C4-2B (cell line): ENCODE measurements around the gene RAB11FIP4.
A peak's percentile ranks its signal among the peaks of the same experiment; 100 is the strongest.

Experiments used
- H3K27ac ChIP-seq: fragments of 450-650 bp; 2 replicates; pipeline ENCODE4 v1.5.1; 2017
- ZFX ChIP-seq: fragments of 450-650 bp; IDR thresholded peaks from 2 replicates; pipeline ENCODE4 v1.6.1; 2017
- TF ChIP-seq, protein P1 (sequence below): fragments of 450-650 bp; conservative IDR thresholded peaks from 2 replicates; pipeline ENCODE4 v1.5.1; 2017; ENCODE audit warnings: mild to moderate bottlenecking

Gene RAB11FIP4

GRCh38 chr17:31536451-31536850 is 145.0 kb downstream of the RAB11FIP4 start:
- TF ChIP-seq, protein P1, sequence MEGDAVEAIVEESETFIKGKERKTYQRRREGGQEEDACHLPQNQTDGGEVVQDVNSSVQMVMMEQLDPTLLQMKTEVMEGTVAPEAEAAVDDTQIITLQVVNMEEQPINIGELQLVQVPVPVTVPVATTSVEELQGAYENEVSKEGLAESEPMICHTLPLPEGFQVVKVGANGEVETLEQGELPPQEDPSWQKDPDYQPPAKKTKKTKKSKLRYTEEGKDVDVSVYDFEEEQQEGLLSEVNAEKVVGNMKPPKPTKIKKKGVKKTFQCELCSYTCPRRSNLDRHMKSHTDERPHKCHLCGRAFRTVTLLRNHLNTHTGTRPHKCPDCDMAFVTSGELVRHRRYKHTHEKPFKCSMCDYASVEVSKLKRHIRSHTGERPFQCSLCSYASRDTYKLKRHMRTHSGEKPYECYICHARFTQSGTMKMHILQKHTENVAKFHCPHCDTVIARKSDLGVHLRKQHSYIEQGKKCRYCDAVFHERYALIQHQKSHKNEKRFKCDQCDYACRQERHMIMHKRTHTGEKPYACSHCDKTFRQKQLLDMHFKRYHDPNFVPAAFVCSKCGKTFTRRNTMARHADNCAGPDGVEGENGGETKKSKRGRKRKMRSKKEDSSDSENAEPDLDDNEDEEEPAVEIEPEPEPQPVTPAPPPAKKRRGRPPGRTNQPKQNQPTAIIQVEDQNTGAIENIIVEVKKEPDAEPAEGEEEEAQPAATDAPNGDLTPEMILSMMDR = no peak
- no peak for TF ChIP-seq ZFX
- H3K27ac ChIP-seq = no peak overlapping the region

DNA sequence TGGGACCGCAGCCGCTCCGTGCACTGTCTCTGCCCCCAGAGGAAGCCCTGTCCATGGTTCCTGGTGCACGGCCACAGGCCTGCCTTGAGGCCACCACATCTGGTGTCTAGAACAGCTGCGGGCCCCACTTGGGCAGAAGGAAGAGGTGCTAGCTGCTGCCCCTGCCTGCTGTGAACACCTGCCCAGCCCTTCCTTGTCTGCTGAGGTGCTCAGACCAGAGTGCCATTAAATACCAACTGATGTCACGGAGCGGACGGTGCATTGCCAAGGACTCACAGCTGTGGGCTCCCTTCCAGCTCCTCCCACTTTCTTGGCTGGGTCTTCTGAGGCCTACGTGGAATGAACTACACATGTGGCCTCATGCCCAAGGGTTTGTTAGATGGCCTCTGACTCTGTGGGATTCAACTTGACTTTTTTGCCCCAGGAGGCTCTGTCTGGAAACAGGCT is 146.1 kb downstream of the RAB11FIP4 start:
- H3K27ac ChIP-seq = peak overlapping the region; percentile 45
- TF ChIP-seq, protein P1 = no peak
- TF ChIP-seq ZFX = no peak

GRCh38 chr17:31538080-31538762 is 146.7 kb downstream of the RAB11FIP4 start:
- H3K27ac ChIP-seq = peak overlapping the region; percentile 45
- TF ChIP-seq ZFX = no peak
- TF ChIP-seq, protein P1 = no peak

GRCh38 chr17:31540602-31541307 is 149.3 kb downstream of the RAB11FIP4 start:
- TF ChIP-seq ZFX = no peak
- TF ChIP-seq, protein P1 = no peak
- H3K27ac ChIP-seq = 0 out of 2 replicates have a peak overlapping the region, but pooled peaks have one; percentile 1

DNA sequence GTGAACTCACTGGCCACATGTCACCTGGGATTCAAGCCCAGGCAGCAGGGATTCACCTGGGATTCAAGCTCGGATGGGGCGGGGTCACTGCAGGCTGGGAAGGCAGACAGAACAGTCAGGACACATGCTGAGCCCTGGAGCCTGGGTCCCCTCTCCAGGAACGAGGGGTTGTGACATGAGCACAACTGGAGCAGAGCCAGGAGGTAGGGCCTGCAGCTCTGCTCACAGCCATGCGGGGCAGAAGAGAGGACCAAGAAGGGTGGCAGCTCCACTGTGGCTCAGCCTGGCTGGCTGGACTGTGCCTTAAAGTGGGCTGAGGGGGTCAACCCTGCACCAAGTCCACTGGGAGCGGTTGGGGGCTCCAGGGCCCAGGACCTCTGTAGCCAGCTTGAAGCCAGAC is 150.1 kb downstream of the RAB11FIP4 start:
- no peak overlapping the region for H3K27ac ChIP-seq
- no peak for TF ChIP-seq ZFX
- TF ChIP-seq, protein P1 = no peak; the same call in 1 of the 2 replicates

DNA sequence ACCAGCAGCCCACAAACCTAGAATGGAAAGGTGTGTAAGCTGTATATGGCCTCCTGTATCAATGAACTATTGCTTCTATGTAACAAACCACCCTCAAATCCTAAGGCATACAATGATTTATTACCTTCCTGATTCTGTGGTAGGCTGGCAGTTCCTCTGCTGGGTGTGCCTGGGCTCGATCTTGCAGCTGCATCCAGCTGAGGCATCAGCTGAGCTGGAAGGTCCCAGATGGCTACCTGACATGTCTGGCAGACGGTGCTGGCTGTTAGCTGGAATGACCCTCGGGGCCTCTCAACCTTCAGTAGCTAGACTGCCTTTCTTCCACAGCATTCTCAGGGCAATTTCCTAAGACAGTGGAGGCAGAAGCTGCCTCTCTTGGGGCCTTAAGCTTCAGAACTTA is 152.7 kb downstream of the RAB11FIP4 start:
- H3K27ac ChIP-seq = no peak overlapping the region
- TF ChIP-seq, protein P1 = no peak
- TF ChIP-seq ZFX = no peak

GRCh38 chr17:31546650-31547049 is 155.2 kb downstream of the RAB11FIP4 start:
- H3K27ac ChIP-seq = no peak overlapping the region
- TF ChIP-seq, protein P1 = no peak
- no peak for TF ChIP-seq ZFX
